22Rv1 (cell line): ENCODE data around the gene TNNI3K.

Source experiments
- ZFX ChIP-seq: fragments of 450-650 bp; IDR thresholded peaks from 2 replicates; pipeline ENCODE4 v1.6.1; 2017; ENCODE audit warnings: antibody characterized with exemption, borderline replicate concordance
- TF ChIP-seq, protein P1 (sequence below): fragments of 450-650 bp; IDR thresholded peaks from 2 replicates; pipeline ENCODE4 v1.5.1; 2017; ENCODE audit warnings: mild to moderate bottlenecking

DNA sequence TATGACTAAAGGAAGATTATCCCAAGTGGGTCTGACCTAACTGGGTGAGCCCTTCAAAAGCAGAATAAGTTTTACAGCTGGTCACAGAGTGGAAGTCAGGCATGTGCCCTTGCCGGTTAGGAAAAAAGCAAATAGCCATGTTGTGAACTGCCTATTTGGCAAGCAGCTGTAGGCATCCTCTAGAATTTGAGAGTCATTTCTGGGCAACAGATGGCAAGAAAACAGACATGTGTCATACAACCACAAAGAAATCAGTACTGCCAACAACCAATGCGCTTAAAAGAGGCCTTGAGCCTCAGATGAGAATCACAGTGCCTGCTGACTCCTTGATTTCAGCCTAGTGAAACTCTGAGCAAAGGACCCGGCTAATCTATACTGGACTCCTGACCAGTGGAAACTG is 250.4 kb downstream of the TNNI3K start:
- TF ChIP-seq, protein P1, sequence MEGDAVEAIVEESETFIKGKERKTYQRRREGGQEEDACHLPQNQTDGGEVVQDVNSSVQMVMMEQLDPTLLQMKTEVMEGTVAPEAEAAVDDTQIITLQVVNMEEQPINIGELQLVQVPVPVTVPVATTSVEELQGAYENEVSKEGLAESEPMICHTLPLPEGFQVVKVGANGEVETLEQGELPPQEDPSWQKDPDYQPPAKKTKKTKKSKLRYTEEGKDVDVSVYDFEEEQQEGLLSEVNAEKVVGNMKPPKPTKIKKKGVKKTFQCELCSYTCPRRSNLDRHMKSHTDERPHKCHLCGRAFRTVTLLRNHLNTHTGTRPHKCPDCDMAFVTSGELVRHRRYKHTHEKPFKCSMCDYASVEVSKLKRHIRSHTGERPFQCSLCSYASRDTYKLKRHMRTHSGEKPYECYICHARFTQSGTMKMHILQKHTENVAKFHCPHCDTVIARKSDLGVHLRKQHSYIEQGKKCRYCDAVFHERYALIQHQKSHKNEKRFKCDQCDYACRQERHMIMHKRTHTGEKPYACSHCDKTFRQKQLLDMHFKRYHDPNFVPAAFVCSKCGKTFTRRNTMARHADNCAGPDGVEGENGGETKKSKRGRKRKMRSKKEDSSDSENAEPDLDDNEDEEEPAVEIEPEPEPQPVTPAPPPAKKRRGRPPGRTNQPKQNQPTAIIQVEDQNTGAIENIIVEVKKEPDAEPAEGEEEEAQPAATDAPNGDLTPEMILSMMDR, result no peak
- TF ChIP-seq ZFX, result no peak
